Lung (tissue), 13 donors: ENCODE measurements around the gene NR6A1. TPM values are rescaled to one million over a fixed set of nuclear protein-coding genes. Genes with fewer than 3 reads are reported as not detected.

ENCODE experiments used
- ATAC-seq: fragments of 200-7000 bp; cut with Tn5 transposase; one replicate; pipeline ENCODE4 v1.9.1; 2020; ENCODE audit warnings: moderate number of reproducible peaks; ENCODE audit not compliant: insufficient read depth, low FRiP score
- DNase-seq, 3 donors: peaks; one replicate each; pipeline ENCODE4 v3.0.0-alpha.2; 2013 to 2017
- H3K27ac ChIP-seq, 2 donors: one replicate each; pipeline ENCODE4 v1.5.1; 2013; ENCODE audit warnings: mild to moderate bottlenecking in 2 of 2, moderate library complexity in 2 of 2, control low read depth in 1 of 2, inconsistent platforms in 1 of 2, low read depth in 1 of 2, low read length in 1 of 2
- H3K27me3 ChIP-seq, 3 donors: one replicate each; pipeline ENCODE4 v1.5.1; 2013; ENCODE audit warnings: low read length in 2 of 3; ENCODE audit not compliant: control insufficient read depth in 3 of 3, insufficient read depth in 3 of 3
- H3K36me3 ChIP-seq, 4 donors: one replicate each; pipeline ENCODE4 v1.5.1; 2013; ENCODE audit warnings: low read length in 4 of 4, mild to moderate bottlenecking in 1 of 4, moderate library complexity in 1 of 4; ENCODE audit not compliant: control insufficient read depth in 4 of 4, insufficient read depth in 4 of 4
- H3K4me1 ChIP-seq, 5 donors: one replicate each; pipeline ENCODE4 v1.5.1; 2013; ENCODE audit warnings: low read length in 5 of 5, mild to moderate bottlenecking in 2 of 5, moderate library complexity in 1 of 5; ENCODE audit not compliant: control insufficient read depth in 5 of 5, insufficient read depth in 5 of 5
- H3K4me3 ChIP-seq: one replicate; pipeline ENCODE4 v1.5.1; 2013; ENCODE audit warnings: mild to moderate bottlenecking, control low read depth, moderate library complexity
- H3K9ac ChIP-seq, 2 donors: one replicate each; pipeline ENCODE4 v1.5.1; 2013; ENCODE audit warnings: low read length in 2 of 2, control low read depth in 1 of 2; ENCODE audit not compliant: insufficient read depth in 1 of 2
- H3K9me3 ChIP-seq, 4 donors: one replicate each; pipeline ENCODE4 v1.5.1; 2013; ENCODE audit warnings: low read length in 3 of 4, mild to moderate bottlenecking in 1 of 4, moderate library complexity in 1 of 4; ENCODE audit not compliant: control insufficient read depth in 4 of 4, insufficient read depth in 3 of 4
- WGBS, 2 donors: extraction: QIAGEN DNeasy Blood & Tissue Kit; methylation state at CpG; one replicate each; pipeline ENCODE4 v1.1.7; 2013; 5-methylcytosine and 5-hydroxymethylcytosine counted together
- polyA plus RNA-seq, 2 donors: library from polyadenylated mRNA; stranded (reverse); fragments of 200-250 nt; gene quantifications; one replicate each; pipeline ENCODE4 v1.2.1, GENCODE V29; 2013
- small RNA-seq: library from RNA; depleted of rRNA; stranded (forward); fragments of <200 nt; gene quantifications from one replicate; pipeline ENCODE3, GENCODE V24; 2014; ENCODE audit warnings: low replicate concordance
- total RNA-seq, 2 donors: library from RNA; depleted of rRNA in 1 of 2; stranded (reverse); fragments of >200 nt in 1 of 2; gene quantifications; one replicate each; pipeline ENCODE4 v1.2.1, GENCODE V29; 2014 to 2021
- TF ChIP-seq, protein P1 (sequence below): IDR thresholded peaks from 2 replicates; pipeline ENCODE4 v1.5.1; 2012; ENCODE audit warnings: mild to moderate bottlenecking; ENCODE audit errors: control extremely low read depth, extremely low read depth
- donor health status: control.
- donor health status: control.
- donor health status: Bipolar disorder and iron deficiency.
- donor health status: healthy.
- donor health status: DM: yes; HTN: yes; CAD: no.

Gene NR6A1
- total and polyA plus RNA-seq, 4 donors = 0.94 to 4.0 (median 2.4) TPM

DNA sequence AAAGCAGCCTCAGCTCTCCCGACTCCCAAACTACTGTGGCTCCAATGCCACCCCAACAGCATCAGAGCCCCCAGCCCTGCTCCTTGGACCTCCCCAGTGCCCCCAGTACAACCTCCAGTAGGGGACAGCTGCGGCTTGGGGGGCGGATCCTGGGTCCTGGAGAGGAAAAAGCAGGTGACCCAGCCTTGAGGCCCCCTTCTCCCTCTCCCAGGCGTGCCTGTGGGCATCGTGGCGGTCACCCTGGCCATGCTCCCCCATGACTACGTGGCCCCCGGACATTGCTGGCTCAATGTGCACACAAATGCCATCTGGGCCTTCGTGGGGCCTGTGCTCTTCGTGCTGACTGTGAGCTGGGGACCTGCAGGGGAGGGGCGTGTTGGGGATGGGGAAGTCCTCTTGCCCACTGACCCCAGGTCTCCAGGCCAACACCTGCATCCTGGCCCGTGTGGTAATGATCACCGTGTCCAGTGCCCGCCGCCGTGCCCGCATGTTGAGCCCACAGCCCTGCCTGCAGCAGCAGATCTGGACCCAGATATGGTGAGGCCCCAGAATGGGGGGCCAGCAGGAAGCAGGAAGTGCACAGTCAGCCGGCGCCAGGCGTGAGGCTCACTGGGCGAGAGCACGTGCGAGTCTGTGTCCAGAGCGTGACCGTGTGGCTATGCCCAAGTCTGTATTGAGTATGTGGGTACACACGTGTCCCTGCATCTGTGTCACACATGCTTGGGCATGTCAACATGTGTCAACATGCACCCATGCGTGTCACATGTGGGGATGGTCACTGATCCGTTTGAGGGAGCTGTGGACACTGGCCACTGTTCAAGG lies 301.9 kb downstream of the NR6A1 start:
- H3K9me3 ChIP-seq = no peaks in the 10 kb centered on the region
- no peaks in the 10 kb centered on the region for H3K36me3 ChIP-seq
- H3K27ac ChIP-seq = no peak overlapping the region
- no peaks in the 10 kb centered on the region for H3K4me1 ChIP-seq
- TF ChIP-seq, protein P1, sequence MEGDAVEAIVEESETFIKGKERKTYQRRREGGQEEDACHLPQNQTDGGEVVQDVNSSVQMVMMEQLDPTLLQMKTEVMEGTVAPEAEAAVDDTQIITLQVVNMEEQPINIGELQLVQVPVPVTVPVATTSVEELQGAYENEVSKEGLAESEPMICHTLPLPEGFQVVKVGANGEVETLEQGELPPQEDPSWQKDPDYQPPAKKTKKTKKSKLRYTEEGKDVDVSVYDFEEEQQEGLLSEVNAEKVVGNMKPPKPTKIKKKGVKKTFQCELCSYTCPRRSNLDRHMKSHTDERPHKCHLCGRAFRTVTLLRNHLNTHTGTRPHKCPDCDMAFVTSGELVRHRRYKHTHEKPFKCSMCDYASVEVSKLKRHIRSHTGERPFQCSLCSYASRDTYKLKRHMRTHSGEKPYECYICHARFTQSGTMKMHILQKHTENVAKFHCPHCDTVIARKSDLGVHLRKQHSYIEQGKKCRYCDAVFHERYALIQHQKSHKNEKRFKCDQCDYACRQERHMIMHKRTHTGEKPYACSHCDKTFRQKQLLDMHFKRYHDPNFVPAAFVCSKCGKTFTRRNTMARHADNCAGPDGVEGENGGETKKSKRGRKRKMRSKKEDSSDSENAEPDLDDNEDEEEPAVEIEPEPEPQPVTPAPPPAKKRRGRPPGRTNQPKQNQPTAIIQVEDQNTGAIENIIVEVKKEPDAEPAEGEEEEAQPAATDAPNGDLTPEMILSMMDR = no peak
- H3K27me3 ChIP-seq = peaks cover 0 to 4% (median 0%) of the 10 kb centered on the region in 3 donors
- no peak overlapping the region for H3K4me3 ChIP-seq
- 68 to 79% methylated on average over 28 of the region's 28 CpGs for WGBS, 2 donors
- ATAC-seq (no peak), DNase-seq (no peak)
- no peak overlapping the region for H3K9ac ChIP-seq

DNA sequence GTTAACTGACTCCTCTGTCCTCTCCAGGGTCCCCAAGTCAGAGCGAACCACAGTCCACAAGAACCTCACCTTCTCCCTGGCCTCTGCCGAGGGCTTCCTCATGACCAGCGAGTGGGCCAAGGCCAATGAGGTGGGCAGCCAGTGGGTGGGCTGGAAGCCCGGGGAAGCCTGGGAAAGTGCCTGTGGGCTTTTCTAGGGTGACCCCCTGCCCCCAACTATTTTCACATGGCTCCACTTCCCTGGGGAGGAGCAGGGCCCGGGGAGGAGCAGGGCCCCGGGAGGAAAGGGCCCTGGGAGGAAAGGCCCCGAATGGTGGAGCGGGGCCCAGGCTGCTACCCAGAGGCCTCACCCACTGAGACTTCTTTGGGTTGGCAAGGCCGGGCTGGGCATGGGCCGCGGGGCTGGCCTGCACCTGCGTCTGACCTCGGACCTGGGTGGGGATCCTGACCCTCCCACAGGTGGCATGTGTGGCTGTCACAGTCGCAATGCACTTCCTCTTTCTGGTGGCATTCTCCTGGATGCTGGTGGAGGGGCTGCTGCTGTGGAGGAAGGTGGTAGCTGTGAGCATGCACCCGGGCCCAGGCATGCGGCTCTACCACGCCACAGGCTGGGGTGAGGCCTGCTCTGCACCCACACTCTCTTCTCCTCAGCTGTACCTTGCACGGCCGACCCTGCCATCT lies 302.9 kb downstream of the NR6A1 start:
- TF ChIP-seq, protein P1 = no peak
- Histone ChIP-seq H3K36me3 (no peaks in the 10 kb centered on the region), H3K27me3 (peaks cover 0 to 4% (median 0%) of the 10 kb centered on the region in 3 donors), H3K9me3 (no peaks in the 10 kb centered on the region), H3K9ac (no peak overlapping the region), H3K4me1 (no peaks in the 10 kb centered on the region), H3K27ac (no peak overlapping the region), H3K4me3 (no peak overlapping the region)
- no peak for DNase-seq
- WGBS, 2 donors = 81 to 86% methylated on average over 18 to 19 of the region's 19 CpGs
- ATAC-seq = no peak

DNA sequence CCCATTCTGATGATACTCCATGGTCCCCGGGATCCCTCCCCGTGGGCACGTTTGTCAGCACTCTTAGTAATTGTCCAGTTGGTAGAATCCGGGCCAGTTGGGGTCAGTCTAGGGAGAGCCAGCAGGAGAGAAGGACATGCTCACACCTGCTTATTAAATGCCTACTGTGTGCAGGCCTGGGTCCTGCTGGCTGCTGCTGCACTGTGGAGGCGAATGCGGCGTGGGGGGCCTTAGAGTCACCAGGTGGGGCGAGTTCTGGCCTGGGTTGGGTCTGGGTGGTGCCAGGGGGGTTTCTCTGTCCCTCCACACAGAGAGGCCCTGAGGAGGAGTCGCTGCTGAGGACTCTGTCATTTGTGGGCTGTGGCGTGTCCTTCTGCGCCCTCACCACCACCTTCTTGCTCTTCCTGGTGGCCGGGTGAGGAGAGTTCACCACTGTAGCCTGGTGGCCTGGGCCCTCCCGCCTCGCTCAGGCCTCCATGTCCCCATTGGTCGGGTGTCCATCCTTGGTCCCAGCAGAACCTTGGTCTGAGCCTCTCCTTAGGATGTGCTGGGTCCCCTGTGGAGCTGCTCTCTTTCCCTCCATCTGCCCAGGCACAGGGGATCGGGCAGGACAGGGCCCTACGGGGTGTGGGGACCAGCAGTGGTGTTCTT lies 303.6 kb downstream of the NR6A1 start:
- H3K27ac ChIP-seq = no peak overlapping the region
- H3K9ac ChIP-seq = no peak overlapping the region
- H3K36me3 ChIP-seq = no peaks in the 10 kb centered on the region
- peaks cover 0 to 4% (median 2%) of the 10 kb centered on the region in 3 donors for H3K27me3 ChIP-seq
- DNase-seq (no peak), ATAC-seq (no peak)
- H3K9me3 ChIP-seq = no peaks in the 10 kb centered on the region
- WGBS, 2 donors = 90 to 92% methylated on average over 13 to 17 of the region's 17 CpGs
- H3K4me1 ChIP-seq = no peaks in the 10 kb centered on the region
- TF ChIP-seq, protein P1 = no peak
- no peak overlapping the region for H3K4me3 ChIP-seq

Small RNAs within 50 kb of the gene (small RNA-seq; reads per million reads assigned to genes)
- gene MIR181A2 (198 reads per million, percentile 98 among the genes with 10 or more reads in this experiment), gene MIR181B2 (60.6 reads per million, percentile 98 among the genes with 10 or more reads in this experiment), gene RN7SL302P (not detected)

Other genes starting within 250 kb of the NR6A1 start
- 10 to 100 TPM; 12.5 to 56.7 TPM for gene OLFML2A, start 5.8 kb upstream of the NR6A1 start, total RNA-seq
- 1 to 10 TPM; 2.0 to 2.6 TPM for gene OLFML2A, start 5.8 kb upstream of the NR6A1 start, polyA plus RNA-seq
- gene WDR38, start 82.1 kb upstream of the NR6A1 start, total RNA-seq = 10 to 100 TPM; 11.4 to 28.9 TPM
- gene WDR38, start 82.1 kb upstream of the NR6A1 start, polyA plus RNA-seq = 10 to 100 TPM in 1 of 2 donors, 1 to 10 TPM in 1; 6.0 to 12.8 TPM
- gene RPL35, start 90.6 kb upstream of the NR6A1 start, total RNA-seq = 1,000 to 10,000 TPM in 1 of 2 donors, 100 to 1,000 TPM in 1; 758 to 1,099 TPM
- 1,000 to 10,000 TPM; 2,451 to 5,305 TPM for gene RPL35, start 90.6 kb upstream of the NR6A1 start, polyA plus RNA-seq
- gene ARPC5L, start 90.8 kb upstream of the NR6A1 start, total RNA-seq = 10 to 100 TPM; 27.6 to 48.5 TPM
- gene ARPC5L, start 90.8 kb upstream of the NR6A1 start, polyA plus RNA-seq = 10 to 100 TPM; 46.9 to 64.6 TPM
- 10 to 100 TPM; 15.2 to 20.4 TPM for gene GOLGA1, start 169.8 kb upstream of the NR6A1 start, total RNA-seq
- 1 to 10 TPM; 6.2 to 9.3 TPM for gene GOLGA1, start 169.8 kb upstream of the NR6A1 start, polyA plus RNA-seq